HEK293 (cell line): Measurements from ENCODE around the gene NPAS1.

Experiments used
- BCL6B ChIP-seq: fragments of 450-650 bp; formaldehyde crosslinking; IDR thresholded peaks from 2 replicates; pipeline ENCODE4 v1.5.1; 2017; ENCODE audit warnings: missing biosample characterization, missing genetic modification characterization
- FEZF1 ChIP-seq: fragments of 450-650 bp; formaldehyde crosslinking; IDR thresholded peaks from 2 replicates; pipeline ENCODE4 v1.5.1; 2016; ENCODE audit warnings: missing biosample characterization, missing genetic modification characterization
- GLIS1 ChIP-seq: fragments of 450-650 bp; formaldehyde crosslinking; IDR thresholded peaks from 2 replicates; pipeline ENCODE4 v1.5.1; 2016; ENCODE audit warnings: missing biosample characterization, missing genetic modification characterization
- GLIS2 ChIP-seq: fragments of 450-650 bp; formaldehyde crosslinking; IDR thresholded peaks from 2 replicates; pipeline ENCODE4 v1.5.1; 2016; ENCODE audit warnings: missing biosample characterization, missing genetic modification characterization
- HIC1 ChIP-seq: fragments of 450-650 bp; formaldehyde crosslinking; IDR thresholded peaks from 2 replicates; pipeline ENCODE4 v1.5.1; 2016; ENCODE audit warnings: missing biosample characterization, missing genetic modification characterization
- HOXC10 ChIP-seq: sonication (generic); formaldehyde crosslinking; IDR thresholded peaks from 2 replicates; pipeline ENCODE4 v1.8.1; 2023; ENCODE audit warnings: mild to moderate bottlenecking, missing genetic modification reagents
- INSM2 ChIP-seq: fragments of 450-650 bp; formaldehyde crosslinking; IDR thresholded peaks from 2 replicates; pipeline ENCODE4 v1.5.1; 2016; ENCODE audit warnings: missing biosample characterization, missing genetic modification characterization
- PRDM1 ChIP-seq: fragments of 450-650 bp; formaldehyde crosslinking; IDR thresholded peaks from 2 replicates; pipeline ENCODE4; 2016; ENCODE audit warnings: missing biosample characterization, missing genetic modification characterization
- SCRT2 ChIP-seq: fragments of 450-650 bp; formaldehyde crosslinking; IDR thresholded peaks from 2 replicates; pipeline ENCODE4 v1.5.1; 2016; ENCODE audit warnings: missing biosample characterization, missing genetic modification characterization
- SP3 ChIP-seq: fragments of 450-650 bp; formaldehyde crosslinking; IDR thresholded peaks from 2 replicates; pipeline ENCODE4 v1.5.1; 2016; ENCODE audit warnings: missing biosample characterization, missing genetic modification characterization
- ZBTB10 ChIP-seq: fragments of 450-650 bp; formaldehyde crosslinking; IDR thresholded peaks from 2 replicates; pipeline ENCODE4 v1.5.1; 2016; ENCODE audit warnings: missing biosample characterization, missing genetic modification characterization
- ZFHX2 ChIP-seq: fragments of 450-650 bp; formaldehyde crosslinking; conservative IDR thresholded peaks from 2 replicates; pipeline ENCODE4 v1.5.1; 2016; ENCODE audit warnings: missing biosample characterization, missing genetic modification characterization
- ZFP3 ChIP-seq: fragments of 450-650 bp; formaldehyde crosslinking; IDR thresholded peaks from 2 replicates; pipeline ENCODE4 v1.5.1; 2016; ENCODE audit warnings: low read depth, missing biosample characterization, missing genetic modification characterization
- ZFP37 ChIP-seq: fragments of 450-650 bp; formaldehyde crosslinking; IDR thresholded peaks from 2 replicates; pipeline ENCODE4 v1.5.1; 2016; ENCODE audit warnings: missing biosample characterization, missing genetic modification characterization
- ZNF133 ChIP-seq: fragments of 450-650 bp; formaldehyde crosslinking; IDR thresholded peaks from 2 replicates; pipeline ENCODE4 v1.5.1; 2016; ENCODE audit warnings: missing biosample characterization, missing genetic modification characterization
- ZNF140 ChIP-seq: fragments of 450-650 bp; formaldehyde crosslinking; IDR thresholded peaks from 2 replicates; pipeline ENCODE4 v1.5.1; 2016; ENCODE audit warnings: missing biosample characterization, missing genetic modification characterization
- ZNF184 ChIP-seq: fragments of 450-650 bp; IDR thresholded peaks from 2 replicates; pipeline ENCODE4 v1.5.1; 2018; ENCODE audit warnings: missing biosample characterization, mild to moderate bottlenecking, missing genetic modification characterization
- ZNF19 ChIP-seq: fragments of 450-650 bp; formaldehyde crosslinking; IDR thresholded peaks from 2 replicates; pipeline ENCODE4; 2016; ENCODE audit warnings: missing biosample characterization, missing genetic modification characterization, low read depth
- ZNF292 ChIP-seq: fragments of 450-650 bp; formaldehyde crosslinking; IDR thresholded peaks from 2 replicates; pipeline ENCODE4 v1.5.1; 2016; ENCODE audit warnings: low read depth, missing biosample characterization, missing genetic modification characterization, borderline replicate concordance
- ZNF394 ChIP-seq: fragments of 450-650 bp; formaldehyde crosslinking; IDR thresholded peaks from 2 replicates; pipeline ENCODE4 v1.5.1; 2016; ENCODE audit warnings: missing biosample characterization, missing genetic modification characterization, mild to moderate bottlenecking, moderate library complexity, borderline replicate concordance
- ZNF416 ChIP-seq: fragments of 450-650 bp; formaldehyde crosslinking; IDR thresholded peaks from 2 replicates; pipeline ENCODE4 v1.5.1; 2016; ENCODE audit warnings: missing biosample characterization, missing genetic modification characterization
- ZNF433 ChIP-seq: fragments of 450-650 bp; formaldehyde crosslinking; IDR thresholded peaks from 2 replicates; pipeline ENCODE4 v1.5.1; 2016; ENCODE audit warnings: missing biosample characterization, missing genetic modification characterization, low read depth
- ZNF488 ChIP-seq: fragments of 450-650 bp; formaldehyde crosslinking; IDR thresholded peaks from 2 replicates; pipeline ENCODE4 v1.5.1; 2016; ENCODE audit warnings: missing biosample characterization, missing genetic modification characterization
- ZNF510 ChIP-seq: fragments of 450-650 bp; formaldehyde crosslinking; IDR thresholded peaks from 2 replicates; pipeline ENCODE4 v1.5.1; 2018; ENCODE audit warnings: mild to moderate bottlenecking, missing genetic modification characterization, missing biosample characterization; ENCODE audit not compliant: insufficient replicate concordance
- ZNF549 ChIP-seq: fragments of 450-650 bp; IDR thresholded peaks from 2 replicates; pipeline ENCODE4 v1.5.1; 2018; ENCODE audit warnings: missing biosample characterization, missing genetic modification characterization, mild to moderate bottlenecking, inconsistent platforms, moderate library complexity
- ZNF580 ChIP-seq: fragments of 450-650 bp; formaldehyde crosslinking; IDR thresholded peaks from 2 replicates; pipeline ENCODE4 v1.5.1; 2016; ENCODE audit warnings: missing biosample characterization, missing genetic modification characterization
- ZNF610 ChIP-seq: fragments of 450-650 bp; formaldehyde crosslinking; IDR thresholded peaks from 2 replicates; pipeline ENCODE4 v1.5.1; 2016; ENCODE audit warnings: missing biosample characterization, missing genetic modification characterization, borderline replicate concordance
- ZNF768 ChIP-seq: fragments of 450-650 bp; formaldehyde crosslinking; IDR thresholded peaks from 2 replicates; pipeline ENCODE4 v1.5.1; 2018; ENCODE audit warnings: missing biosample characterization, mild to moderate bottlenecking, missing genetic modification characterization
- ZNF837 ChIP-seq: fragments of 450-650 bp; formaldehyde crosslinking; IDR thresholded peaks from 2 replicates; pipeline ENCODE4 v1.5.1; 2016; ENCODE audit warnings: missing biosample characterization, missing genetic modification characterization
- ZSCAN30 ChIP-seq: fragments of 450-650 bp; IDR thresholded peaks from 2 replicates; pipeline ENCODE4 v1.5.1; 2018; ENCODE audit warnings: missing biosample characterization, mild to moderate bottlenecking, missing genetic modification characterization, moderate library complexity

Gene NPAS1

GRCh38 chr19:46990991-46991676 is 28.5 kb upstream of the NPAS1 start (continued):
- no peak for TF ChIP-seq ZNF19
- no peak for TF ChIP-seq PRDM1 (tag by site-specific recombination)
- no peak for TF ChIP-seq FEZF1 (tag by site-specific recombination)
- peak; percentile 27; the same call in 1 of the 2 replicates for TF ChIP-seq ZNF394 (tag by site-specific recombination)
- TF ChIP-seq GLIS1 (tag by site-specific recombination) = no peak; the same call in 1 of the 2 replicates
- TF ChIP-seq ZNF610 (tag by site-specific recombination) = no peak
- TF ChIP-seq INSM2 = no peak
- no peak for TF ChIP-seq SCRT2 (tag by site-specific recombination)
- TF ChIP-seq ZFP3 (tag by site-specific recombination) = no peak
- no peak for TF ChIP-seq ZNF184 (tag by site-specific recombination)
- no peak for TF ChIP-seq ZNF549
- TF ChIP-seq ZNF140 (tag by site-specific recombination) = no peak
- no peak for TF ChIP-seq ZNF133 (tag by site-specific recombination)
- peak; percentile 65; the same call in 1 of the 2 replicates for TF ChIP-seq ZSCAN30 (tag by site-specific recombination)
- no peak for TF ChIP-seq ZFHX2
- TF ChIP-seq ZNF768 (tag by site-specific recombination) = no peak
- TF ChIP-seq ZNF292 (tag by site-specific recombination) = no peak
- 0 out of 2 replicates have a peak, but pooled peaks have one; percentile 29 for TF ChIP-seq SP3 (tag by site-specific recombination)
- no peak for TF ChIP-seq HOXC10 (CRISPR knock-in tag)
- no peak for TF ChIP-seq ZNF510 (tag by site-specific recombination)
- no peak for TF ChIP-seq ZNF433 (tag by site-specific recombination)
- no peak for TF ChIP-seq BCL6B (tag by site-specific recombination)
- TF ChIP-seq GLIS2 = no peak
- no peak for TF ChIP-seq ZNF488 (tag by site-specific recombination)
- no peak for TF ChIP-seq ZNF416 (tag by site-specific recombination)
- TF ChIP-seq ZNF837 (tag by site-specific recombination) = no peak
- TF ChIP-seq ZFP37 (tag by site-specific recombination) = 0 out of 2 replicates have a peak, but pooled peaks have one; percentile 55
- peak; percentile 57 for TF ChIP-seq ZBTB10
- TF ChIP-seq HIC1 (tag by site-specific recombination) = no peak
- TF ChIP-seq ZNF580 (tag by site-specific recombination) = no peak
